Peyer's patch (tissue), 4 donors: Measurements from ENCODE around the gene GMEB1.

Source experiments
- CTCF ChIP-seq, 6 experiments: fragments of 450-650 bp in 4 of 6; fragments of 200-600 bp in 2 of 6; sonication (generic) in 1 of 6; IDR thresholded peaks; one replicate each; pipeline ENCODE4 v1.5.1; 2017 to 2019; ENCODE audit warnings: antibody characterized with exemption in 6 of 6, mild to moderate bottlenecking in 3 of 6, moderate library complexity in 1 of 6
- POLR2A ChIP-seq, 2 donors: fragments of 450-650 bp; IDR thresholded peaks; one replicate each; pipeline ENCODE4 v1.5.1; 2017; ENCODE audit warnings: antibody characterized with exemption in 2 of 2, mild to moderate bottlenecking in 2 of 2, moderate library complexity in 2 of 2

GRCh38 chr1:28744184-28744583 is 75.6 kb downstream of the GMEB1 start:
- TF ChIP-seq POLR2A (IDR thresholded peaks at IDR 0.05) (no peak), CTCF (IDR thresholded peaks at IDR 0.05) (no peak)
